Measurements from ENCODE around the gene GNAZ.

GNAZ gene

GRCh38 chr22:23117275-23117674 is 47.0 kb downstream of the GNAZ start:
- no peak for TF ChIP-seq FOXM1 (IDR thresholded peaks at IDR 0.05; ENCODE audit: borderline replicate concordance, low read depth)
- no peak for TF ChIP-seq CEBPB (IDR thresholded peaks at IDR 0.05)
- TF ChIP-seq, protein P1, sequence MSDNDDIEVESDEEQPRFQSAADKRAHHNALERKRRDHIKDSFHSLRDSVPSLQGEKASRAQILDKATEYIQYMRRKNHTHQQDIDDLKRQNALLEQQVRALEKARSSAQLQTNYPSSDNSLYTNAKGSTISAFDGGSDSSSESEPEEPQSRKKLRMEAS (IDR thresholded peaks at IDR 0.05): no peak
- no peak for TF ChIP-seq EP300 (IDR thresholded peaks at IDR 0.05; ENCODE audit: borderline replicate concordance)
- no peak for TF ChIP-seq NFIC (IDR thresholded peaks at IDR 0.05)
- TF ChIP-seq EGR1 (IDR thresholded peaks at IDR 0.05): no peak
- no peak for TF ChIP-seq YY1 (IDR thresholded peaks at IDR 0.05; ENCODE audit: low read depth)
- no peak for TF ChIP-seq RAD21 (IDR thresholded peaks at IDR 0.05; ENCODE audit: low read depth)
- TF ChIP-seq TAF1 (IDR thresholded peaks at IDR 0.05; ENCODE audit: low read depth): no peak
- TF ChIP-seq CREB1 (IDR thresholded peaks at IDR 0.05; ENCODE audit: low read depth): no peak

- no peak for TF ChIP-seq YY1 (IDR thresholded peaks at IDR 0.05; ENCODE audit: low read depth)
- no peak for TF ChIP-seq ZBTB7A (IDR thresholded peaks at IDR 0.05; ENCODE audit: low read depth)
- TF ChIP-seq REST (IDR thresholded peaks at IDR 0.05; ENCODE audit: low read depth): no peak
- TF ChIP-seq CEBPB (IDR thresholded peaks at IDR 0.05): no peak
- TF ChIP-seq NFIC (IDR thresholded peaks at IDR 0.05): no peak
- no peak for TF ChIP-seq FOXM1 (IDR thresholded peaks at IDR 0.05; ENCODE audit: borderline replicate concordance, low read depth)
- TF ChIP-seq EP300 (IDR thresholded peaks at IDR 0.05; ENCODE audit: borderline replicate concordance): no peak
- TF ChIP-seq, protein P2, sequence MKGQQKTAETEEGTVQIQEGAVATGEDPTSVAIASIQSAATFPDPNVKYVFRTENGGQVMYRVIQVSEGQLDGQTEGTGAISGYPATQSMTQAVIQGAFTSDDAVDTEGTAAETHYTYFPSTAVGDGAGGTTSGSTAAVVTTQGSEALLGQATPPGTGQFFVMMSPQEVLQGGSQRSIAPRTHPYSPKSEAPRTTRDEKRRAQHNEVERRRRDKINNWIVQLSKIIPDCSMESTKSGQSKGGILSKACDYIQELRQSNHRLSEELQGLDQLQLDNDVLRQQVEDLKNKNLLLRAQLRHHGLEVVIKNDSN (IDR thresholded peaks at IDR 0.05): no peak
- TF ChIP-seq CREB1 (IDR thresholded peaks at IDR 0.05; ENCODE audit: low read depth): no peak
- TF ChIP-seq TCF12 (IDR thresholded peaks at IDR 0.05; ENCODE audit: low read depth): no peak
- no peak for TF ChIP-seq TEAD4 (IDR thresholded peaks at IDR 0.05)
- TF ChIP-seq RAD21 (IDR thresholded peaks at IDR 0.05; ENCODE audit: low read depth): no peak
- TF ChIP-seq, protein P1 (IDR thresholded peaks at IDR 0.05): no peak
- no peak for TF ChIP-seq TAF1 (IDR thresholded peaks at IDR 0.05; ENCODE audit: low read depth)
- TF ChIP-seq EGR1 (IDR thresholded peaks at IDR 0.05): no peak
Measured at GRCh38 chr22:23117891-23118646, 47.8 kb downstream of the GNAZ start.

DNA sequence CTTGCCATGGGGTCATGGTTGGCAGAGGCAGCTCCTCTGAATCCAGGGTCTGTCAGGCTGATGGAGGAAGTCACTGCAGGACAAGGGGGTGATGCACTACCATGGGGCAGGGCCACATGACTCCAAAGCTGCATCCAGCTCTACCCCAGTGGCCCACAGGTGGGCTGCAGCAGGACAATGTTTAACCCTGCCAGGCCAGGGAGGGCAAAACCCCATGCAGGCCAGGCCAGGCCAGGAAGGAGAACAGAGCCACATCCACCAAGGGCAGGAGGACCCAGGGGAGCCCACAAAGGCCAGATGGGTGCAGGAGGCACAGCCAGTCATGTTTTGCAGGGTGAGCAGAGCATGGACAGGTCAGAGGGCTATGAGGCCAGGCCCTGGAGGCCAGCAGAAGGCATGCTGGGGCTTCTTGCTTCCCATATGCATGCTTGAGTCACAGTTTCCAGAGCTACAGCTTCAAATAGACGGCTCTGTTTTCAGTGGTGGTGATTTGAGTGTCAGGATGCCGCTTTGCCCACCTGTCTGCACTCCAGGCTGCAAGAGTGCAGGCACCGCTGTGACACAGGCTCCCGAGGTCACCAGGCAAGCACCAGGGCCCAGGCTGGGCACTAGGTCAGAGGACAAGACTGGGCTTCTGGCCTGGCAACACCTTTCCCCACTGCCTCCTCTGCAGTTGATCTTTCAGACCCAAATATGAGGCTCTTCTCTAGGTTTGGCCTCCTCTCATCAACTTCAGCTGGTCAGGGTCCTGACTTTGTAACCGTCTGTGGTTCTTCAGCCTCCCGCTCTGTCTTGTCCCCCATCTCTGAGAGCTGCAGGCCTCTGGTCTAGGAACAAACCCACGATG is 48.6 kb downstream of the GNAZ start:
- no peak for TF ChIP-seq EGR1 (IDR thresholded peaks at IDR 0.05)
- TF ChIP-seq YY1 (IDR thresholded peaks at IDR 0.05; ENCODE audit: low read depth): no peak
- TF ChIP-seq, protein P2 (IDR thresholded peaks at IDR 0.05): no peak
- no peak for TF ChIP-seq CEBPB (IDR thresholded peaks at IDR 0.05)
- TF ChIP-seq RAD21 (IDR thresholded peaks at IDR 0.05; ENCODE audit: low read depth): no peak
- no peak for TF ChIP-seq ZBTB7A (IDR thresholded peaks at IDR 0.05; ENCODE audit: low read depth)
- no peak for TF ChIP-seq TAF1 (IDR thresholded peaks at IDR 0.05; ENCODE audit: low read depth)
- TF ChIP-seq TCF12 (IDR thresholded peaks at IDR 0.05; ENCODE audit: low read depth): no peak
- TF ChIP-seq NFIC (IDR thresholded peaks at IDR 0.05): no peak
- TF ChIP-seq, protein P1 (IDR thresholded peaks at IDR 0.05): no peak
- no peak for TF ChIP-seq CREB1 (IDR thresholded peaks at IDR 0.05; ENCODE audit: low read depth)
- TF ChIP-seq REST (IDR thresholded peaks at IDR 0.05; ENCODE audit: low read depth): no peak
- TF ChIP-seq FOXM1 (IDR thresholded peaks at IDR 0.05; ENCODE audit: borderline replicate concordance, low read depth): no peak
- TF ChIP-seq EP300 (IDR thresholded peaks at IDR 0.05; ENCODE audit: borderline replicate concordance): no peak
- TF ChIP-seq TEAD4 (IDR thresholded peaks at IDR 0.05): no peak

- TF ChIP-seq, protein P1 (IDR thresholded peaks at IDR 0.05): no peak
- TF ChIP-seq CREB1 (IDR thresholded peaks at IDR 0.05; ENCODE audit: low read depth) (no peak), ZBTB7A (IDR thresholded peaks at IDR 0.05; ENCODE audit: low read depth) (no peak), REST (IDR thresholded peaks at IDR 0.05; ENCODE audit: low read depth) (no peak)
- TF ChIP-seq, protein P2 (IDR thresholded peaks at IDR 0.05): no peak
Measured at GRCh38 chr22:23119494-23120414, 49.4 kb downstream of the GNAZ start.

Measured in Ishikawa (cell line).